ENCODE data around the gene RBBP4.
A peak's percentile ranks its signal among the peaks of the same experiment; 100 is the strongest.
"Not testable (repeated sequence)": the region's sequence is repeated elsewhere in the genome, so short reads cannot be mapped to it uniquely, and the experiment has no call there.

RBBP4 gene

DNA sequence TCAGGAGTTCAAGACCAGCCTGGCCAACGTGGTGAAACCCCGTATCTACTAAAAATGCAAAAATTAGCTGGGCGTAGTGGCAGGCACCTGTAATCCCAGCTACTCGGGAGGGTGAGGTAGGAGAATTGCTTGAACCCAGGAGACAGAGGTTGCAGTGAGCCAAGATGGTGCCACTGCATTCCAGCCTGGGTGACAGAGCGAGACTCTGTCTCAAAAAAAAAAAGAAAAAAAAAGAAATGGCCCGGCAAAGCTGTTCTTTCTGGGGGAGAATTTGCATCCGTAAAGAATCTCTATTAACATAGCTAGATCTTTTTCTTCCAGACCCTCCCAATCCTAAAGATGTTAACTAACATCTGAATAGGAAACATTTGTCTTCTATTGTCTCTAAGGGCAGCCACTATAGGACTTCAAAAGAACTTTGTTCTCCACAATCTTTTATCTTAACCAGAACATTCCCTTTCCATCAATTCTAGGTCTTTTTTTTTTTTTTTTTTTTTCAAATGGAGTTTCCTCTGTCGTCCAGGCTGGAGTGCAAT is 8.6 kb upstream of the RBBP4 start:
- not testable (repeated sequence) for DNase-seq

DNA sequence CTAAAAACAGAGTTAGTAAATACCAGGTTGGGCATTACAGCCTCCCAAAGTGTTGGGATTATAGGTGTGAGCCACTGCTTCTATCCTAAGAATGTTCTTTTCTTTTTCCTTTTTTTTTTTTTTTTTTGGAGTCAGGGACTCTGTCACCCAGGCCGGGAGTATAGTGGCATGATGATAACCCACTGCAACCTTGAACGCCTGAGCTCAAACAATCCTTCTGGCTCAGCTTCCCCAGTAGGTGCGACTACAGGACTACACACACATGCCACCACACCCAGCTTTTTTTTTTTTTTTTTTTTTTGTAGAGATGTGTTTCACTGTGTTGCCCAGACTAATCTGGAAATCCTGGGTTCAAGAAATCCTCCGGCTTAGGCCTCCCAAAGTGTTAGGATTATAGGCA is 6.6 kb upstream of the RBBP4 start:
- no peak for DNase-seq

DNA sequence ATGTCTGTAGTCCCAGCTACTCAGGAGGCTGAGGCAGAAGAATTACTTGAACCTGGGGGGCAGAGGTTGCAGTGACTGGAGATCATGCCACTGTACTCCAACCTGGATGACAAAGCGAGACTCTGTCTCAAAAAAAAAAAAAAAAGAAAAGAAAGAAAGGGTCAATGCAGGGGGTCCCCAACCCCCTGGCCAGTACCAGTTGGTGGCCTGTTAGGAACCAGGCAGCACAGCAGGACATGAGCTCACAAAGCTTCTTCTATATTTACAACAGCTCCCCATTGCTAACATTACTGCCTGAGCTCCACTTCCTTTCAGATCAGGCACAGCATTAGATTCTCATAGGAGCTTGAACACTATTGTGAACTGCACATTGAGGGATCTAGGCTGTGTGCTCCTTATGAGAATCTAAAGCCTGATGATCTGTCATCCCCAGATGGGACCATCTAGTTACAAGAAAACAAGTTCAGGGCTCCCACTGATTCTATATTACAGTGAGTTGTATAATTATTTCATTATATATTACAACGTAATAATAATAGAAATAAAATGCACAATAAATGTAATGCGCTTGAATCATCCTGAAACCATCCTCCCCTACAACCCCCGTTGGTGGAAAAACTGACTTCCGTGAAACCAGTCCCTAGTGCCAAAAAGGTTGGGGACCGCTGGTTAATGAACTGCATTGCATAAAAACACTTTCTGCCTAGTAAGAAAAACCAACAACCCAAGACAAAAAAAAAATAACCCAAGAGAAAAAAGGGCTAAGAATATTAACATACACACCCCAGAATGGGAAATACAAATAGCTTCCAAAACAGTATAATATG is 3.5 kb upstream of the RBBP4 start:
- no peak for DNase-seq

DNA sequence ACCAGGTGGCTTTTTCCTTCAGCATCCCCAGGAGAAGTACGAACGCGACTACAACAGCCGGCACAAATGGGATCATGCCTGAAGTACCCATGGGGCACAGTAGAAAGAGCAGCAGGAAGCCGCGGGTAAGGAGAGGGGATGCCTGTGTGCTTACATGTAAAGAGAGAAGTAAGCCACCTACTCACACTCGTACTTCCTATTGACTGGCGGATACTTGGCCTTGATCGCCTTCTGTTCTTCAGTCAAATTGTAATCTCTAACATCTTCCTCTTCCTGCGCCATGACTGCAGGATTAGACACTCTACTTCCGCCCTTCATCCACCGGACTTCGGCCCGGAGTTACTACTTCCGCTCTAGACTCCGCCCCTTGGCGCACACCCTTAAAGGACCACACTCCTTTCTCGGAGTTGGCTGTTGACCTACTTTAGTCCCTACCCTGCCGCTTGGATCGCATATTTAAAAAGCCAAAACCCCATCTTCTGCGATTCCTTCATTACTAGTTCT is 708 bp upstream of the RBBP4 start, which contains the start of gene ZBTB8OS:
ZBTB8OS (minus strand) TSS at position 303 of the 504 bp plus-strand sequence; CDS start at position 282, 21 bp downstream.
- peak; percentile 97 for DNase-seq

DNA sequence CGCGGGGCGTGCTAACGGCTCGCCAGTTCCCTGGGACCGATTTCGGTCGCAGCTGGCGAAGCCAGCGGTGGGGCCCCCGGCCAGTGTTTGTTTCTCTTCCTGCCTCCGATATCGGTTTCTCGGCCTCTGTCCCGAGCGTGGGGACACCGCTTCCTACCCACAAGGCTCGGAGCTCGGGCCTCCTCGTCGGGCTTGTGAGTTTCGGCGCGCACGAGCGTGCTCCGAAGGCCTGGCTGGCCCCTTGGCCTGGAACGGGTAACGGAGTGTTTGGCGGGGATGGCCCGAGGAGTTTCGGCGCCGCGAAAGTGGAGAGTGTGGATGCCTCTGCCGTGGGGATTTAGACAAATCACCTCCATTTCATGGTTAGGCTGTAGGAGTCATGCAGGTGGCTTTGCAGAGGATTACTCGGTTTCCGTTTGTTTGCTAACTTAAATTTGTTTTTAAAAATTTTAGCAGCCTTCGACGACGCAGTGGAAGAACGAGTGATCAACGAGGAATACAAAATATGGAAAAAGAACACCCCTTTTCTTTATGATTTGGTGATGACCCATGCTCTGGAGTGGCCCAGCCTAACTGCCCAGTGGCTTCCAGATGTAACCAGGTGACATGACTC is 559 bp downstream of the RBBP4 start:
- DNase-seq: no peak

DNA sequence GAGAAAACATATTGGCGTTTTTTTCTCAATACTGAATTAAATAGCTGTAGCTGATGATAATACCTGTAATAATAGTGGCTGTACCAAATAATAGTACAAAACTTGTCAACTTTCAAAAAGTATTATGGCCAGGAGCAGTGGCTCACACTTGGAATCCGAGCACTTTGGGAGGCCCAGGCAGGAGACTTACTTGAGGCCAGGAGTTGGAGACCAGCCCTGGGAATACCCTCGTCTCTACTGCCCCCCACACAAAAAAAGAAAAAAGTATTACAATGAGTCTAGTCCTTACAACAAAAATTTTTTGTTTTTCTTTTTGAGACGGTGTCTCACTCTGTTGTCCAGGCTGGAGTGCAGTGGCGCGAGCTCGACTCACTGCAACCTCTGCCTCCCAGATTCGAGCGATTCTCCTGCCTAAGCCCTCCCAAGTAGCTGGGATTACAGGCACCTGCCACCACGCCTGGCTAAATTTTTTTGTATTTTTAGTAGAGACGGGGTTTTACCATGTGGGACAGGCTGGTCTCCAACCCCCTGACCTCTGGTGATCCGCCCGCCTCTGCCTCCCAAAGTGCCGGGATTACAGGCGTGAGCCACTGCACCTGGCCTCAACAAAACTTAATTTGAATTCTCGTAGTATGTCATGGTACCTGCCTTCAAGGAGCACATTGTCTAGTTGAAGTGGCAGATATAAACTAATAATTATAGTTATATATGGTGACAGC is 1.4 kb downstream of the RBBP4 start:
- no peak for DNase-seq

DNA sequence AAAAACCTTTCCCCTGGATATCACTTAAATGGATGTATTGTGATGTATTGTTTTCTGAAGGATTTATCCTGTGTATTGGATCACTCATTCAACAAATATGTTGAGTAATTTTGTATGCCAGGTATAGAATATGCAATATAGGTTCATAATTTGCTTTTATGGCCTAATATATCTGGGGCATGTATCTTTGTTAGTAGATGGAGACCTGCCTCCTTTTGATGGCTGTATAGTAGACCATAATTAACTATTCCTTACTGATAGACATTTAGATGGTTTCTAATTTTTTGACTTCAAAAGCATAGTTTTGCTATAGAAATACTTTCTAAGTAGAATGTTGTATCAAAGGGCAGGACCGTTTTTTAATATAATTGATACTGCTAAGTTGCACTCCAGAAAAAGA is 8.6 kb downstream of the RBBP4 start:
- DNase-seq: no peak

DNA sequence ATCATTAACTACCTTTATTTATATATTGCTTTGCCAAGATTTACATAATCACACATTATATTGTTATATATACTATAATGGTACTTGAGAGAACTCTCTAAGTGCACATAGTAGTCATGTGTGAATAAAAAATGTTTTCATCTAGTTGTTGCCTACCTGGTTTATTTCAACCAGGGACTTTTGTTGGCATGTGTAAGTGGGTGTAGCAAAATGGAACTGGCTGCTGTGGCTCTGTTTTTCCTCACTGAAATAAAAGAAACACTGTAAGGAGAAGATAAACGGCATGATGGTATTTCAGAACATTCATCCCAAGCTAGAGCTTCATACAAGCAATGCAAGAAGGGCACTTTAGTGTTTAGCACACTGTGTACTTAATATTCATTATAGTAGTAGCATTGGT is 14.9 kb downstream of the RBBP4 start:
- no peak for DNase-seq

DNA sequence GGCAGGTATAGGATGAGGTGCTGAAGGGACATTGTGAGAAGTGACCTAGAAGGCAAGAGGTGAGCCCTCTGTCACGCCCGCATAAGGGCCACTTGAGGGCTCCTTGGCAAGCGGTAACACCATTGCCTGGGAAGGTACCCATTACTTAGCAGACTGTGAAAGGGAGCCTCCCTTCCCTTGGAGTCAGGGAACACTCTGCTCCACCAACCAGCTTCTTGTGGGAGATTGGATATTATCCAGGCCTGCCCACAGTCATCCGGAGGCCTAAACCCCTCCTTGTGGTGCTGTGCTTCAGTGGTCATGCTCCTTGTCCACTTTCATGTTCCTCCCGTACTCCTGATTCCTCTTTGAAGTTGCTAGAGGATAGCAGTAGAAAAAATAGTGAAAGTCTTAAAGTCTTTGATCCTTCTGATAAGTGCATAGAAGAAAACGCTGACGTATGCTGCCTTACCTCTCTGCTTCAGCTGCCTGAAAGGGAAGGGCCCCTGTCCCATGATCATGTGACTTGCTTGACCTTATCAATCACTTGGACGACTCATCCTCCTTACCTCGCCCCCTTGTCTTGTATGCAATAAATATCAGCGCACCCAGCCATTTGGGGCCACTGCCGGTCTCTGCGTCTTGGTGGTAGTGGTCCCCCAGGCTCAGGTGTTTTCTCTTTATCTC is 16.0 kb downstream of the RBBP4 start:
- no peak for DNase-seq

DNA sequence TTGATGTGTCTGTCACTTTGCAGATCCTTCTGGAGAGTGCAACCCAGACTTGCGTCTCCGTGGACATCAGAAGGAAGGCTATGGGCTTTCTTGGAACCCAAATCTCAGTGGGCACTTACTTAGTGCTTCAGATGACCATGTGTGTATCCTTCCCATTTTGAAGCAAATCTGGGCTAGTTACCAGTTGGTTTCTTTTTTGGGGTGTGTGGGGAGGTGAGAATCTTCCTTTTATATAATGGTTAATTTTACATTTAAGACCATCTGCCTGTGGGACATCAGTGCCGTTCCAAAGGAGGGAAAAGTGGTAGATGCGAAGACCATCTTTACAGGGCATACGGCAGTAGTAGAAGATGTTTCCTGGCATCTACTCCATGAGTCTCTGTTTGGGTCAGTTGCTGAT is 17.7 kb downstream of the RBBP4 start:
- DNase-seq: not testable (repeated sequence)

DNA sequence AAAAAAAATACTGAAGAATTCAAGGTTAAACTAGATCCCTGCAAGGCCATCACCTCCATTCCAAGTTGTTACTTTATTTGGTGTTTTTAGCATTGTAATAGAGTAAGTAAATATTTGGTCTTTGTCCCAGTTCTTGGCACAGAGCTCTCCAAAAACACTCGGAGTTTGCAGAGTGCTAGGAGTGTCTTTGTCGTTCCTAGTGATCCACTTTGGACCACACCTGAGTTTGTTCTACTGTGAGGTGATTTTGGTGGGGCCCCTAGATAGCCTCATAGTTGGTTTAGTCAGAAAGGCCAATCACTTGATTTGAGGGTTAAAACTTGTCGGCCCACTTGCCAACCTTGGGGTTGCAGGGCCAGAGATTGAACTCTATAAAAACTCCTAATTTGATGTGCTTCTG is 25.9 kb downstream of the RBBP4 start:
- no peak for DNase-seq

DNA sequence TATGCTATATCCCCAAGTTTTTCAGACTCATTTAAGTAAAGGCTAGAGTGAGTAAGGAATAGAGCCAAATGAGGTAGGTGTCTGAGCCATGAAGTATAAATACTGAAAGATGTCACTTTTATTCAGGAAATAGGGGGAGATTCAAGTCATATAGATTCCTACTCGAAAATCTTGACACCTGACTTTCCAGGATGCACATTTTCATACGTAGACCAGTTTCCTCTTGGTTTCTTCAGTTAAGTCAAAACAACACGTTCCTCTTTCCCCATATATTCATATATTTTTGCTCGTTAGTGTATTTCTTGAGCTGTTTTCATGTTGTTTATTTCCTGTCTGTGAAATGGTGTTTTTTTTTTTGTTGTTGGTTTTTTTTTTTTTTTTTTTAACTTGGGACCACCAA is 29.0 kb downstream of the RBBP4 start:
- not testable (repeated sequence) for DNase-seq

DNA sequence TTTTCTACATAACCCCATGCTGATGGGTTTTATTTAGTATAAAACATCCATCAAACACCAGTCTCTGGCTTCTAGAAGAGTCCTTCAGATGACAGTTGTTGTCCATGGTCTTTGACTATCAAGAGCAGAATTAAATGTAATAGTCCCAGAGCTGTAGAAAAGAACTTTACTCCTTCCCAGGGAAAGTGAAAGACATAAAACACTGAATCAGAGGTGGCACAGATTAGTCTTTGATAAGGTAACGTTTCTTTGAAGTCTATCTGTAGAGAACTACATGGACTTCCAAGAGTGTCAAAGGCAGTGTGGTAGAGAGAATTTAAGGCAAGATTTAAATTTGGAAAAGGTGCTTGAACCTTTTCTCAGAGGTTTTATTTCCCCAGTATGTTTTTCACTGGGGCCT is 29.6 kb downstream of the RBBP4 start:
- DNase-seq: no peak

DNA sequence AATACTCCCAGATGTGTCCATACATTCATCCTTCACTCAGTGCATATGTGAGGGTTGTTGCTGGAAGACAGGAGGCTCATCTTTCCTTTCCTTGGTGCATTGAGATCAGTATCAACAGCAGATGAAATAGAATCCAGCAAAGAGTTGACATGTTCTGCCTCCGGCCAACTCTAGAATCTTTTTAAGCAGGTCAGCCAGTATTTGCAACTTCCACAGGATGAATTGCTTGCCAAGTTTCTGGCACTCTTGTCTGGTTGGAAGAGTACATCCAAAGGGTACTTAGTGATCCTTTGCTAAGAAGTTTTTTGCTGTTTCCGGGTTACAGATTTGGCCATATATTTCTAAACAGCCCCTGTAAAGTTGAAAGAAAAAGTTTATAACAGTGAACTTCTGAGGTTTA is 30.5 kb downstream of the RBBP4 start:
- no peak for DNase-seq

DNA sequence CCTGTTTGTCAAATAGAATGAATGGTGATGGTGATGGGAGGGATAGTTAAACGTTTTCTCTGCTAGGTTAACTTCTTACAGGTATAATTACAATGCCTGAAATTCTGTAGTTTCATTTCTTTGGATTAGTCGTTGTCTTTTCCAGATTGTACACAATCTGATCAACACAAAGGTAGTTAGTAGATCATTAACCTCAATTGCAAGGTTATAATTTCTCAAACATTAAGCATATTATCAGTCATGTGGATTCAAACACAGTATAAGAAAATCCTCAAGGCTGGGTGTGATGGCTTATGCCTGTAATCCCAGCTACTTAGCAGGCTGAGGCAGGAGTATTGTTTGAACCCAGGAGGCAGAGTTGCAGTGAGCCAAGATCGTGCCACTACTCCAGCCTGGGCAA is 31.0 kb downstream of the RBBP4 start:
- DNase-seq: no peak

DNA sequence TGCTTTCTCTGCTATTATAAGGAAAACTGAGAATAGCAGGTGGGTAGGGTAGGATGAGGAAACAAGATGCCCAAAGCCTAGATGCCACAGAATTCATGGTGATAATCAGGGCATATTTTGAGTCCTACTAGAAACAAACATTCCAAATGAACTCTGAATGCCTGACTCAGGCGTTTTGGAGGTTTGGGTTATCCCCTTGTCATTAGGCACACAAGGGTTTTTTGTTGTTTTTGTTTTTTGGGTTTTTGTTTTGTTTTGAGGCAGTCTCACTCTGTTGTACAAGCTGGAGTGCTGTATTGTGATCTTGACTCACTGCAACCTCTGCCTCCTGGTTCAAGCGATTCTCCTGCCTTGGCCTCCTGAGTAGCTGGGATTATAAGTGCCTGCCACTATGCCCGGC is 32.4 kb downstream of the RBBP4 start:
- DNase-seq: no peak

DNA sequence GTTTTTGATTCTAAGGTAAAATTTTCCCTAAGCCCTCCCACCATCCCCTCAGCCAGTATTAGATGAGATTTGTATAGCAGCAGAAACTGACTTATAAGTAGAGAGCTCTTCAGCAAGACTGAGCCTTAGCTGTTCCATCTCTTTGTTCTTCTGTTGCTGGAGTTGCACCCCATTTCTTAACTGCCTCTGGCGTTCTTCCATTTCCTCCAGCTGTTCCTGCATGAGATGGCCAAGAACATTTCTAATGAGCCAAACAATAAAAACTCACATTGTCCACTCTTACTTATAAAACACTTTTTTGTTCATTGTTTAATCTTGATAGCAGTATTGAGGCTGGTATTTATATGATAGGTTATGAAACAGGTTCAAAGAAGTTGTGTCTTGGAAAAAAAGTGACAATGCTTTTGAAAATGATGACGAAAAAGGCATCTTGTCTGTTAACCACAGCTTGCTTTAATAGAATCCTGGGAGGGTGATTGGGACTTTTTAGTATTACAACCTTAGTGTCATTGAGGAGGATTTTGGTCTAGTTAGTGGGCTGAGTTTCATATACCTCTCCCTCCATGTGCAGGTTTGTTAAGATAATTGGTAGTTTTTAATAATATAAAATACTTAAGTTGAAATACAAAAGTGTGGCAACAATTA is 33.3 kb downstream of the RBBP4 start:
- DNase-seq: no peak

DNA sequence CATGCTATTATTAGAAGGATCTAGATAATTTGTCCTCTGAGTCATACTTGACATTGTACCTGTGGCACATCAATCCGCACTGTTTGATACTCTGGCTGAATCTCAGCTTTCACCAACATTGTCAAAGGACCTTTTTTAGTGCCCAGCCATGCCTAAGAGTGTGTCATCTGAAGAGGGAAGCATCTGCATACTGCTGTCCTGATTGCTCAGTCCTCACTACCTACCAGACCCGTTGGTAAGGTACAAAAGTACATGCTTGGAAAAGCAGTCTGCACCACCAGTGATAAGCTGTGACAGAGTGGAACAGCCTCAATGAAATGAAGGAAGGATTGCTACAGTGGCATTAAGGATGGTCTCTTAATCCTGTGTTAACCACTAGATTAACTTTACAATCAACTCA is 34.5 kb downstream of the RBBP4 start:
- no peak for DNase-seq

DNA sequence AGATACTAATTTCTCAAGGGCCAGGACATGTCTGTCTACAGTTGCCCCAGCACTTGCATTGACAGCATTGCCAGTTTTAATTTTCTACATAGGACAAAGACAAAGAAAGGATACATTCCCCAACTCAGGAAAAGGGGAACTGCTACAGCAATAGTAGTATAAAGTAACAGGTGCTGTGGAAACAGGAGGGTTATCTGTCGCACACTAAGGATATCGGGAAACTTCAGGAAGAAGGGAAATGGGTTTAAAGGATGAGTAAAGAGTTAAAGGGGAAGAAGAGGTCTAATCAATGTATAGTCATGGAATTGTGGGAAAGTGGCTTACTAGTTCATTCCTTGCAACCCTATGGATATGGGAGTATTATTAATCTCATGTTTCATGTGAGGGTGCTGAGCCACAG is 35.4 kb downstream of the RBBP4 start:
- DNase-seq: no peak

DNA sequence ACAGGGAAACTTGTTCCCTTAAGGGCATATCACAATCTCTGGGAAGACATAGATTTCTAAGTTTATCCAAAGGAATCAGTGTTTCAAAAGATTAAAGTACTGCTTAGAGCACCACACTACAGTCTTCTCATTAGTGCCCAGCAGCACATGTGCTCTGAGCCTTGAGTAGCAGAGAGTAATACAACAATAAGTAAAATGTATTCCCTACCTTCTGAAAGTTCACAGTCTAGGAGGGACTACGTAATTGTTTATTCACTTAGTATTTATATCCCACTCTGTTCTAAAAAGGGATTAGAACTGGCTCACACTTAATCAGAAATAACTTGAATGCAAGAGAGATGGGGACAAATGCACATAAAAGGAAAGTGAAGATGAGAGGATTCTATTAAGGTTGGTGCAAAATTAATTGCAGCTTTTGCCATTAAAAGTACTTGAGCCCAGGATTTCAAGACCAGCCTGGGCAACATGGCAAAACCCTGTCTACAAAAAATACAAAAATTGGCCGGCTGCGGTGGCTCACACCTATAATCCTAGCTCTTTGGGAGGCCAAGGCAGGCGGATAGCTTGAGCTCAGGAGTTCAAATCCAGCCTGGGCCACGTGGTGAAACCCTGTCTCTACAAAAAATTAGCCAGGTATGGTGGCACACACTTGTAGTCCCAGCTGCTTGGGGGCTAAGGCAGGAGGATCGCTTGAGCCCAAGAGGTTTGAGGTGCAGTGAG is 42.6 kb downstream of the RBBP4 start:
- no peak for DNase-seq

DNA sequence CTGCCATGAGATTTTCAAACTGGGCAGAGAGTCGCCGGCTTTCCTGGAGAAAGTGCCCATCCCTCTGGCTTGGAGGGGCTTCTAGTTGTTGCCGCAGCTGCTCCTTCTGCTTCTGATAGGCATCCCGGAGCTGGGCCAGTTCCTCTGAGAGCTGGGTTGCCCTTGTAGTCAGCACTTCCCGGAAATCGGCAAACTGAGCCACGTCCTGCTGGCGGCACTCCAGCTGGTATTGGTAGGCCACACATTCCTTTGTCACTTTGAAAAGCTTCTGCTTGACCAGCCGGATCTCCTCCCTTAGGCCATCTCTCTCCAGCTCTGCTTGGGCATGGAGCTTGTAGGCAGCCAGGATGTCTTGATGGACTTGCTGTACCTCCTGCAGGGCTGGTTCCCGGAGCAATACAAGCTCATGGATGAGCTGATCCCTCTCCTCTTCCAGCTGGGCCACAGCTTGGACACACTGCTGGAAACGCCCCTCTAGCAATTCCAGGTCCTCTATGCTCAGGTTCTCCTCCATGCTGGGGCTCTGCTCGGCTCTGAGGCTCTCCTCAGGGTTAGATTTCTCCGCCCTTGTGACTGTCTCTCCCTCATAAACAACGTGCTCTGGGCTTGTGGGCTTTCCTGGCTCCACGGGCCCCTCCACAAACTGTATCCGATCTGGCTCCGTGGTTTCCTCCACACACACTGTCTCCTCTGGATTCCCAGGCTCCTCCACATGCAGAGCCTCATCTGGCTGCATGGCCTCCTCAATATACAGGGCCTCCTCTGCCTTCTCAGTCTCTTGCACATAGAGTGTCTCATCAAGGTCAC is 44.3 kb downstream of the RBBP4 start:
- no peak for DNase-seq

Data from NCI-H2227 treated with DMSO at 0.1 percent for 48 hours (cell line).